SH-SY5Y (cell line): Measurements from ENCODE around the gene MYL2.

Experiments used
- GATA2 ChIP-seq: IDR thresholded peaks from 2 replicates; pipeline ENCODE4 v1.6.1; 2011; ENCODE audit warnings: mild to moderate bottlenecking, low read depth, low read length
- GATA3 ChIP-seq: IDR thresholded peaks from 2 replicates; pipeline ENCODE4 v1.6.1; 2011; ENCODE audit warnings: low read depth, mild to moderate bottlenecking, low read length, moderate library complexity

GRCh38 chr12:110916295-110916875 is 4.0 kb downstream of the MYL2 start:
- TF ChIP-seq GATA3, result no peak
- TF ChIP-seq GATA2, result no peak
